GM06990 (cell line): ENCODE data around the gene HMG20B.
A peak's percentile ranks its signal among the peaks of the same experiment; 100 is the strongest.

ENCODE experiments used
- DNase-seq: peaks from one replicate; pipeline ENCODE4 v3.0.0-alpha.2; 2011; ENCODE audit not compliant: insufficient read length; ENCODE audit errors: extremely low read depth
- H3K27me3 ChIP-seq: replicated peaks from 2 replicates; pipeline ENCODE4 v1.6.0; 2011; ENCODE audit warnings: low read length; ENCODE audit not compliant: control insufficient read depth, insufficient read depth
- H3K36me3 ChIP-seq: 2 replicates; pipeline ENCODE4 v1.5.1; 2011; ENCODE audit warnings: low read length; ENCODE audit not compliant: control insufficient read depth, insufficient read depth
- H3K4me3 ChIP-seq: replicated peaks from 2 replicates; pipeline ENCODE4 v1.5.1; 2011; ENCODE audit warnings: low read depth, mild to moderate bottlenecking, control low read depth, low read length
- TF ChIP-seq, protein P1 (sequence below): IDR thresholded peaks from 2 replicates; pipeline ENCODE4 v1.5.1; 2011; ENCODE audit warnings: low read length, control low read depth, mild to moderate bottlenecking, inconsistent platforms; ENCODE audit not compliant: insufficient read depth, poor library complexity, severe bottlenecking

Gene HMG20B

DNA sequence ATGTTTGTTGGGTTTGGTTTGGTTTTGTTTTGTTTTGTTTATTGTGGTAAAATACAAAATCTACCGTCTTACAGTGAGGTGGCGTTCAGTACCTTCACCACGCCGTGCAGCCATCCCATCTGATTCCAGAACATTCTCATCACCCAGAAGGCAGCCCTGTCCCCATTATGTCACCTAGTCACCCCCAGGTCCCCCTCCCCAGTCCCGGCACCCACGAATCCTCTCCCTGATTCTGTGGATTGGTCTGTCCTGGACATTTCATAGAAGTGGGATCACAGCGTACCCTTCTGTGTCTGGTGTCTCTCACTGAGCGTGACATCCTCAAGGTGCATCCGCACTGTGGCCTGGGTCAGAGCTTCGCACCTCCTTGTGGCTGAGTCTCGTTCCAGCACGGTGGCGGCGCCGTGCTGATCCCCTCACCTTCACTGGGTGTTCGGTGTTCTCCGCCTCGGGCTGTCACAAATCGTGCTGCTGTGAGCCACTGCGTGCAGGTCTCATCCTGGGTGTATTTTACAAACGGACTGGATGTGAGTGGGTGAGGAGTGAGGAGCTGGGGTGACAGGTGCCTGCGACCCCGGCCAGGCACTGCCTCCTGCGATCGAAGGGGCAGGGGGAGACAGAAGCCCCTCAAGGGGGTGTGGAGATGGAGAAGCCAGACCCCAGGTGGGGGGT, 34.4 kb upstream of the HMG20B start:
- Histone ChIP-seq H3K27me3 (no peaks in the 10 kb centered on the region), H3K4me3 (no peak overlapping the region), H3K36me3 (peaks cover 19% of the 10 kb centered on the region)
- TF ChIP-seq, protein P1, sequence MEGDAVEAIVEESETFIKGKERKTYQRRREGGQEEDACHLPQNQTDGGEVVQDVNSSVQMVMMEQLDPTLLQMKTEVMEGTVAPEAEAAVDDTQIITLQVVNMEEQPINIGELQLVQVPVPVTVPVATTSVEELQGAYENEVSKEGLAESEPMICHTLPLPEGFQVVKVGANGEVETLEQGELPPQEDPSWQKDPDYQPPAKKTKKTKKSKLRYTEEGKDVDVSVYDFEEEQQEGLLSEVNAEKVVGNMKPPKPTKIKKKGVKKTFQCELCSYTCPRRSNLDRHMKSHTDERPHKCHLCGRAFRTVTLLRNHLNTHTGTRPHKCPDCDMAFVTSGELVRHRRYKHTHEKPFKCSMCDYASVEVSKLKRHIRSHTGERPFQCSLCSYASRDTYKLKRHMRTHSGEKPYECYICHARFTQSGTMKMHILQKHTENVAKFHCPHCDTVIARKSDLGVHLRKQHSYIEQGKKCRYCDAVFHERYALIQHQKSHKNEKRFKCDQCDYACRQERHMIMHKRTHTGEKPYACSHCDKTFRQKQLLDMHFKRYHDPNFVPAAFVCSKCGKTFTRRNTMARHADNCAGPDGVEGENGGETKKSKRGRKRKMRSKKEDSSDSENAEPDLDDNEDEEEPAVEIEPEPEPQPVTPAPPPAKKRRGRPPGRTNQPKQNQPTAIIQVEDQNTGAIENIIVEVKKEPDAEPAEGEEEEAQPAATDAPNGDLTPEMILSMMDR: no peak
- DNase-seq: peak; percentile 26

DNA sequence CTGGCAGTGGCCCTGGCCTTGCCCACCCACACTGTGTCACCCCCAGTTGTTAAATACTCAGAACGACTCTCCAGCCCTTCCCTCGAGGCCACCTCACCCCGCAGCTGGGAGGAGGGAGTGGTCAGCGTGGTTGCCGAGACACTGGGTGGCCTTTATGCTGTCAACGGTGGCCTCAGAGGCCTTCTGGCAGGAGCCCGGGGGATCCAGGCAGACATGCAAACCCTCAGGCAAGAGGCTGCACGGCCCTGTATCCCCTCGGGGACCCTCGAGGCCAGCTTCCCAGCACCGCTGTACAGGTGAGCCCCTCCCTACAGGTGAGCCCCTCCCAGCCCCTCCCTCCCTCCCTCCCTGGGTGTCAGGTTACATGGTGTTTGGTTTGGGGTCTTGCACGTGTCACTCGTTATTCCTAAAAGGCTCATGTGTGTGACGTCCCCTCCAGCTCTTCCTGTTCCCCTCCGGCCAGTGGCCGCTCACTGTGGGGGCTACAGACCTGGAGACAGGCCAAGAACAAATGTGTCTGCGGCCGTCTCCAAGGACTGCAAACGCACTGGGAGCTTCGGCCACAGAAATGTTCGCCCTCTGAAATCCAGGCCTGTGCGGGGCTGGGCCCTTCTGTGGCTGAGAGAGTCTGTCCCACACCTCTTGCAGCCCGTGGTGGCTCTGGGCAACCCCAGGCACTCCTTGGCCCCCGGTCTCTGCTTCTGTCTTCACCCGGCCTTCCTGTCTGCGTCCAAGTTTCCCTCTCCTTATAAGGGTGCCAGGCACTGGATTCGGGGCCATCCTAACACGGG, 33.6 kb upstream of the HMG20B start, which contains the start of gene TEKTIP1:
Gene TEKTIP1, plus strand, starts transcription at position 210 of the 791 bp plus-strand sequence. Its CDS starts 4 bp downstream, at position 214.
- H3K36me3 ChIP-seq: peaks cover 17% of the 10 kb centered on the region
- H3K4me3 ChIP-seq: no peak within 1 kb of the TSS
- DNase-seq: peak; percentile 16
- TF ChIP-seq, protein P1: no peak
- H3K27me3 ChIP-seq: no peaks in the 10 kb centered on the region

DNA sequence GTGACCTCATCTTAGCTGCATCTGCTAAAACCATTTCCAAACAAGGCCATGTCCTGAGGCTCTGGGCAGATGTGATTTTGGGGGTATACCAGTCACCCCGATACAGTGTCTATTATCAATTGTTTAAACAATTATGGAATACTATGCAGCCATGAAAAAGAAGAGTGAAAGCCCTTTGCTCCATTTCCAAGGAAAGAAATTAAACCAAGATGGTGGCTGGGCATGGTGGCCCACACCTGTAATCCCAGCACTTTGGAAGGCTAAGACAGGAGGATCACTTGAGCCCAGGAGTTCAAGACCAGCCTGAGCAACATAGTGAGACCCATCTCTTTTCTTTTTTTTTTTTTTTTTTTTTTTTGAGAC, 33.0 kb upstream of the HMG20B start:
- no peak for DNase-seq
- TF ChIP-seq, protein P1: no peak
- Histone ChIP-seq H3K27me3 (no peaks in the 10 kb centered on the region), H3K36me3 (peaks cover 17% of the 10 kb centered on the region), H3K4me3 (no peak overlapping the region)

DNA sequence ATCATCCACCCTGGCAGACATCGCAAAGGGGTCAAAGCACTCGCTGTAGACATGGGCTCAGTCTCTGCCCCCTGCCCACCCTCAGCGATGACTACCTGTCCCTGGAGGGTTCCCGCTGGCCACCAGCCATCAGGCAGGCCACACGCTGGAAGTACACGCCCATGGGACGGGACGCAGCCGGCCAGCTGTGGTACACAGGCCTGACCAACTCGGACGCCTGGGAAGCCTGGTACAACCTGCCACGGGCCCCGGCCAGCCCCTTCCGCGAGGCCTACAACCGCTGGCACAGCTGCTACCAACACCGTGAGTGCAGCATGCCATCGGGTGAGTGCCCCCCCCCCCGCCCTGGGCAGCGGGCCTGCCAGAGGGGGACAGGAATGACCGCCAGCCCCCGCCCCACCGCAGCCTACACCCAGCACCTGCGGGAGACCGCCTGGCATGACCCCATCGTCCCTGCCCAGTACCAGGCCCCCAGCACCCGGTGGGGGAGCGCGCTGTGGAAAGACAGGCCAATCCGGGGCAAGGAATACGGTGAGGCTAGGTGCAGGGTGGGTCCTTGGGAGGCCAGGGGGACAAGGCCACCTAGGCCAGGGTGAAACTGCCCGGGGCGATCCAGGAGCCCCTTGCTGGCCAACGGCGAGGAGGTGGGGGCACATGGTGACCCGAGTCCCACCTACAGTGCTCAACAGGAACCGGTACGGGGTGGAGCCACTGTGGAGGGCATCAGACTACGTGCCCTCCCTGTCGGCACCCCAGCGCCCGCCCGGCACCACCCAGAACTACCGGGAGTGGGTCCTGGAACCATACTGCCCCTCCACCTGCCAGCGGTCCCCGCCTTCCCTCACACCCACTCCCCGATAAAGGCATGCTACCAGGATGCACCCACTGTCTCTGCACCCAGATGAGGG, 29.3 kb upstream of the HMG20B start:
- peak; percentile 14 for DNase-seq
- peaks cover 17% of the 10 kb centered on the region for H3K36me3 ChIP-seq
- H3K27me3 ChIP-seq: no peaks in the 10 kb centered on the region
- TF ChIP-seq, protein P1: no peak
- no peak overlapping the region for H3K4me3 ChIP-seq

DNA sequence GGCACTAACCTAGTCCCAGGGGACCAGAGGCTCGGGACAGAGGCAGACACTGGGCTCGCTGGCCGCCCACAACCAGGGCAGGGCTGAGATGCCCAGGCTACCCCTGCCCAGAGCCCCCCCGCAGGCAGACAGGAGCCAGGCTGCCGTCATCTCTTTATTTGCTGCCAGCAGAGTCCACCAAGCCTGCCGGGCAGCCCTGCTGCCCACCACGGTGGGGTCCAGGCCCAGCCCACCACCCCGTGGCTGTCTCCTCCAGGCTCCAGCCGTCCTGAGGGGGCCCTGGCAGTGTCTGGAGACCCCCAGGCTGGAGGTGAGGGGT, 28.7 kb upstream of the HMG20B start:
- TF ChIP-seq, protein P1: no peak
- peaks cover 17% of the 10 kb centered on the region for H3K36me3 ChIP-seq
- no peaks in the 10 kb centered on the region for H3K27me3 ChIP-seq
- no peak for DNase-seq
- H3K4me3 ChIP-seq: no peak overlapping the region
